Neuronal stem cell (in vitro differentiated cells): Measurements from ENCODE around the gene WFIKKN1.

Experiments used
- DNase-seq: peaks from one replicate; pipeline ENCODE4 v3.0.0-alpha.2; 2013; ENCODE audit warnings: low spot score
- H2AFZ ChIP-seq: one replicate; pipeline ENCODE4 v1.6.1; 2013; ENCODE audit warnings: mild to moderate bottlenecking, low read length, inconsistent platforms
- H2AK5ac ChIP-seq: 2 replicates; pipeline ENCODE4 v1.6.1; 2013; ENCODE audit warnings: low read depth, mild to moderate bottlenecking, inconsistent platforms, low read length, moderate library complexity, mixed read lengths
- H2BK120ac ChIP-seq: 2 replicates; pipeline ENCODE4 v1.6.1; 2013; ENCODE audit warnings: low read depth, mild to moderate bottlenecking, inconsistent platforms, low read length, moderate library complexity, mixed read lengths
- H2BK12ac ChIP-seq: one replicate; pipeline ENCODE4 v1.6.1; 2013; ENCODE audit warnings: low read length, inconsistent platforms
- H2BK15ac ChIP-seq: 2 replicates; pipeline ENCODE4 v1.6.1; 2013; ENCODE audit warnings: mild to moderate bottlenecking, low read length, inconsistent platforms, mixed read lengths
- H2BK5ac ChIP-seq: one replicate; pipeline ENCODE4 v1.6.1; 2013; ENCODE audit warnings: inconsistent platforms, mild to moderate bottlenecking, low read length, moderate library complexity
- H3K14ac ChIP-seq: one replicate; pipeline ENCODE4 v1.6.1; 2013; ENCODE audit warnings: low read length, inconsistent platforms
- H3K18ac ChIP-seq: 2 replicates; pipeline ENCODE4 v1.6.1; 2013; ENCODE audit warnings: low read length, inconsistent platforms
- H3K23ac ChIP-seq: 2 replicates; pipeline ENCODE4 v1.6.1; 2013; ENCODE audit warnings: low read depth, mild to moderate bottlenecking, mixed read lengths, low read length, inconsistent platforms; ENCODE audit not compliant: poor library complexity
- H3K27ac ChIP-seq: replicated peaks from 3 replicates; pipeline ENCODE4 v1.5.1; 2013; ENCODE audit warnings: low read length, inconsistent platforms
- H3K27me3 ChIP-seq, 3 experiments: 2 replicates each; pipeline ENCODE4 v1.6.1; 2013; ENCODE audit warnings: low read length in 3 of 3, mild to moderate bottlenecking in 2 of 3, inconsistent platforms in 1 of 3, low read depth in 1 of 3, mixed read lengths in 1 of 3, moderate library complexity in 1 of 3; ENCODE audit not compliant: control insufficient read depth in 3 of 3, insufficient read depth in 3 of 3
- H3K36me3 ChIP-seq, 2 donors: replicated peaks in 1 of 2; 2 replicates each; pipeline ENCODE4 v1.6.1; 2013; ENCODE audit warnings: low read length in 2 of 2; ENCODE audit not compliant: control insufficient read depth in 2 of 2, insufficient read depth in 2 of 2
- H3K4ac ChIP-seq: 2 replicates; pipeline ENCODE4 v1.6.1; 2013; ENCODE audit warnings: inconsistent platforms, mild to moderate bottlenecking, low read length, moderate library complexity
- H3K4me1 ChIP-seq, 2 donors: 1 replicate in 1 of 2; 2 replicates in 1 of 2; pipeline ENCODE4 v1.6.1; 2013; ENCODE audit warnings: low read length in 2 of 2, low read depth in 1 of 2; ENCODE audit not compliant: control insufficient read depth in 2 of 2, insufficient read depth in 1 of 2
- H3K4me2 ChIP-seq: one replicate; pipeline ENCODE4 v1.6.1; 2013; ENCODE audit warnings: mild to moderate bottlenecking, low read length, inconsistent platforms; ENCODE audit not compliant: insufficient read depth, poor library complexity, severe bottlenecking
- H3K4me3 ChIP-seq, 2 donors: 2 replicates each; pipeline ENCODE4 v1.5.1; 2013; ENCODE audit warnings: low read length in 2 of 2, mild to moderate bottlenecking in 2 of 2, inconsistent platforms in 1 of 2, moderate library complexity in 1 of 2
- H3K79me1 ChIP-seq: one replicate; pipeline ENCODE4 v1.6.1; 2013; ENCODE audit warnings: low read depth, mild to moderate bottlenecking, inconsistent platforms, low read length, moderate library complexity
- H3K9ac ChIP-seq: one replicate; pipeline ENCODE4 v1.6.1; 2013; ENCODE audit warnings: mild to moderate bottlenecking, low read depth, low read length, inconsistent platforms; ENCODE audit not compliant: poor library complexity
- H3K9me3 ChIP-seq, 2 donors: replicated peaks in 1 of 2; 2 replicates each; pipeline versions ENCODE3 to v1.6.1; 2013; ENCODE audit warnings: low read length in 2 of 2, mild to moderate bottlenecking in 2 of 2, inconsistent platforms in 1 of 2, low read depth in 1 of 2, mixed read lengths in 1 of 2, moderate library complexity in 1 of 2; ENCODE audit not compliant: control insufficient read depth in 2 of 2, insufficient read depth in 1 of 2
- H4K8ac ChIP-seq: one replicate; pipeline ENCODE4 v1.6.1; 2013; ENCODE audit warnings: low read depth, mild to moderate bottlenecking, inconsistent platforms, low read length, moderate library complexity
- H4K91ac ChIP-seq: one replicate; pipeline ENCODE4 v1.6.1; 2013; ENCODE audit warnings: low read length, low read depth, mild to moderate bottlenecking, inconsistent platforms; ENCODE audit not compliant: poor library complexity
- WGBS, 2 donors: extraction: QIAGEN DNeasy Blood & Tissue Kit; methylation state at CpG; one replicate each; pipeline ENCODE4 v1.1.7; 2013; ENCODE audit warnings: missing lambda C conversion rate in 2 of 2, mixed read lengths in 1 of 2; ENCODE audit not compliant: insufficient read length in 2 of 2, insufficient replicate concordance in 1 of 2; ENCODE audit errors: extremely low coverage in 2 of 2; 5-methylcytosine and 5-hydroxymethylcytosine counted together

Gene WFIKKN1

GRCh38 chr16:589658-590187 lies 41.1 kb upstream of the WFIKKN1 start, which contains the start of gene RAB40C:
Gene RAB40C (plus strand): TSS chr16:590066. CDS start chr16:590292, 226 bp downstream.
- Histone ChIP-seq H3K14ac (peak within 1 kb of the TSS; percentile 98), H2BK120ac (peak within 1 kb of the TSS; percentile 100), H3K27ac (peak within 1 kb of the TSS; percentile 96), H3K4ac (peak within 1 kb of the TSS; percentile 66), H2AK5ac (peak within 1 kb of the TSS; percentile 92), H3K4me2 (peak within 1 kb of the TSS; percentile 100), H3K27me3 (peaks cover 0 to 13% (median 0%) of the 10 kb centered on the region in 3 experiments), H2BK15ac (peak within 1 kb of the TSS; percentile 83), H2BK12ac (peak within 1 kb of the TSS; percentile 94), H2BK5ac (peak within 1 kb of the TSS; percentile 99), H3K4me3 (peak within 1 kb of the TSS; percentile 79 to 99), H3K79me1 (peaks cover 25% of the 10 kb centered on the region), H3K9me3 (no peaks in the 10 kb centered on the region), H4K91ac (no peak within 1 kb of the TSS), H4K8ac (peak within 1 kb of the TSS; percentile 92), H2AFZ (peak within 1 kb of the TSS; percentile 100), H3K36me3 (peaks cover 3 to 21% of the 10 kb centered on the region in 2 donors), H3K23ac (peak within 1 kb of the TSS; percentile 99), H3K9ac (peak within 1 kb of the TSS; percentile 100), H3K4me1 (peaks cover 9 to 16% of the 10 kb centered on the region in 2 donors), H3K18ac (peak within 1 kb of the TSS; percentile 100)
- no CpG with 5 or more reads among the region's 67 CpGs for WGBS, 2 donors
- DNase-seq: peak; percentile 98

DNA sequence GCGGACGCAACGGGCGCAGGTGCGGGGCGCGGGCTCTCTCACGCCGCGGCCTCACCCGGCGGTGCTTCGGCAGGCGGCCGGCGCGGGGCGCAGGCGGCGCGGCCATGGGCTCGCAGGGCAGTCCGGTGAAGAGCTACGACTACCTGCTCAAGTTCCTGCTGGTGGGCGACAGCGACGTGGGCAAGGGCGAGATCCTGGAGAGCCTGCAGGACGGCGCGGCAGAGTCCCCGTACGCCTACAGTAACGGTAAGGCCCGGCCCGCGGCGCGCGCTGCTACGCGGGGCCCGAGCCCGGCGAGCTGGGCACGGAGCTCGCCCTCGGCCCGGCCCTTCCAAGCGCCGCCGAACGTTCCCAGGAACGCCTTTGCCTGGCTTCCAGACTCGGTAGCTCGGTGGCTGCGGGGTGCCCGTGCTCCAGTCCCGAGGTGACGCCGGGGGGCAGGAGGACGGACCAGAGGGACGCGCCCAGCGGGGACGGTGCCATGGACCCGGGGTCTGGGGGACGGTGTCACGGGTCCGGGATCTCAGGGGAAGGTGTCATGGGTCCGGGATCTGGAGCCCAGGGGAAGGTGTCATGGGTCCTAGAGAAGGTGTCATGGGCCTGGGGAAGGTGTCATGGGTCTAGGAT lies 40.5 kb upstream of the WFIKKN1 start:
- H2BK12ac ChIP-seq: peak overlapping the region; percentile 50
- H3K4ac ChIP-seq: peak overlapping the region; percentile 66
- H2AFZ ChIP-seq: peak overlapping the region; percentile 77
- DNase-seq: no peak
- peaks cover 3 to 22% of the 10 kb centered on the region in 2 donors for H3K36me3 ChIP-seq
- peak overlapping the region; percentile 100 for H3K9ac ChIP-seq
- peaks cover 9 to 16% of the 10 kb centered on the region in 2 donors for H3K4me1 ChIP-seq
- no CpG with 5 or more reads among the region's 71 CpGs for WGBS, 2 donors
- H3K18ac ChIP-seq: peak overlapping the region; percentile 91
- peak overlapping the region; percentile 93 for H3K23ac ChIP-seq
- no peak overlapping the region for H4K8ac ChIP-seq
- H3K9me3 ChIP-seq: no peaks in the 10 kb centered on the region
- peak overlapping the region; percentile 99 for H2BK5ac ChIP-seq
- H3K4me3 ChIP-seq: peak overlapping the region; percentile 79 to 98
- no peak overlapping the region for H2BK120ac ChIP-seq
- peak overlapping the region; percentile 22 for H3K27ac ChIP-seq
- H3K79me1 ChIP-seq: peaks cover 25% of the 10 kb centered on the region
- peak overlapping the region; percentile 84 for H3K14ac ChIP-seq
- H2BK15ac ChIP-seq: peak overlapping the region; percentile 72
- H4K91ac ChIP-seq: no peak overlapping the region
- peaks cover 0 to 12% (median 0%) of the 10 kb centered on the region in 3 experiments for H3K27me3 ChIP-seq
- peak overlapping the region; percentile 82 for H2AK5ac ChIP-seq
- H3K4me2 ChIP-seq: peak overlapping the region; percentile 96

DNA sequence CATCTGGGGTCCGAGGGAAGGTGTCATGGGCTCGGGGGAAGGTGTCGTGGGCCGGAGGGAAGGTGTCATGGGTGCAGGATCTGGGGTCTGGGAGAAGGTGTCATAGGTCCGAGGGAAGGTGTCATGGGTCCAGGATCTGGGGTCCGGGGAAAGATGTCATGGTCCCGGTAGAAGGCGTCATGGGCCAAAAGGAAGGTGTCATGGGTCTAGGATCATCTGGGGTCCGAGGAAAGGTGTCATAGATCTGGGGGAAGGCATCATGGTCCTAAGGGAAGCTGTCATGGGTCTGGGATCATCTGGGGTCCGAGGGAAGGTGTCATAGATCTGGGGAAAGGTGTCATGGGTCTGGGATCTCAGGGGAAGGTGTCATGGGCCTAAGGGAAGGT lies 40.0 kb upstream of the WFIKKN1 start:
- H3K23ac ChIP-seq: peak overlapping the region; percentile 93
- H3K9ac ChIP-seq: peak overlapping the region; percentile 100
- no peaks in the 10 kb centered on the region for H3K9me3 ChIP-seq
- H3K36me3 ChIP-seq: peaks cover 3 to 24% of the 10 kb centered on the region in 2 donors
- H2BK5ac ChIP-seq: no peak overlapping the region
- no peak overlapping the region for H3K18ac ChIP-seq
- no peak for DNase-seq
- H3K4me2 ChIP-seq: peak overlapping the region; percentile 96
- no peak overlapping the region for H3K4ac ChIP-seq
- H2AFZ ChIP-seq: no peak overlapping the region
- H3K79me1 ChIP-seq: peaks cover 23% of the 10 kb centered on the region
- H4K8ac ChIP-seq: no peak overlapping the region
- no CpG with 5 or more reads among the region's 10 CpGs for WGBS, 2 donors
- H3K27ac ChIP-seq: no peak overlapping the region
- H3K14ac ChIP-seq: no peak overlapping the region
- H3K4me3 ChIP-seq: peak overlapping the region; percentile 79 to 98
- H3K4me1 ChIP-seq: peaks cover 9 to 16% of the 10 kb centered on the region in 2 donors
- no peak overlapping the region for H2BK12ac ChIP-seq
- H3K27me3 ChIP-seq: peaks cover 0 to 7% (median 0%) of the 10 kb centered on the region in 3 experiments
- H4K91ac ChIP-seq: no peak overlapping the region
- H2BK120ac ChIP-seq: no peak overlapping the region
- no peak overlapping the region for H2BK15ac ChIP-seq
- peak overlapping the region; percentile 82 for H2AK5ac ChIP-seq

- peaks cover 3 to 28% of the 10 kb centered on the region in 2 donors for H3K36me3 ChIP-seq
- no peak overlapping the region for H2AK5ac ChIP-seq
- no peak overlapping the region for H2AFZ ChIP-seq
- H4K8ac ChIP-seq: no peak overlapping the region
- H3K4me1 ChIP-seq: peaks cover 9 to 16% of the 10 kb centered on the region in 2 donors
- no peak overlapping the region for H2BK120ac ChIP-seq
- no peaks in the 10 kb centered on the region for H3K9me3 ChIP-seq
- H3K18ac ChIP-seq: no peak overlapping the region
- no CpG with 5 or more reads among the region's 8 CpGs for WGBS, 2 donors
- no peak overlapping the region for H2BK5ac ChIP-seq
- no peak overlapping the region for H4K91ac ChIP-seq
- H3K79me1 ChIP-seq: peaks cover 23% of the 10 kb centered on the region
- H3K14ac ChIP-seq: no peak overlapping the region
- peak overlapping the region in 1 of 2 donors; percentile 79 for H3K4me3 ChIP-seq
- H3K9ac ChIP-seq: peak overlapping the region; percentile 12
- no peak overlapping the region for H3K27ac ChIP-seq
- H3K27me3 ChIP-seq: peaks cover 0 to 3% (median 0%) of the 10 kb centered on the region in 3 experiments
- H2BK15ac ChIP-seq: no peak overlapping the region
- H3K4ac ChIP-seq: no peak overlapping the region
- no peak overlapping the region for H2BK12ac ChIP-seq
- DNase-seq: no peak
- peak overlapping the region; percentile 10 for H3K23ac ChIP-seq
- H3K4me2 ChIP-seq: peak overlapping the region; percentile 96
These were observed 39.6 kb upstream of the WFIKKN1 start for GRCh38 chr16:591231-591630.
